HepG2 (cell line): ENCODE measurements around the gene DAD1. TPM values are rescaled to one million over a fixed set of nuclear protein-coding genes. Genes with fewer than 3 reads are reported as not detected.

ENCODE experiments used
- ATF7 ChIP-seq, 2 experiments: fragments of 450-650 bp in 1 of 2; sonication (generic) in 1 of 2; formaldehyde crosslinking in 1 of 2; IDR thresholded peaks; 2 replicates each; pipeline versions ENCODE4 v1.4.0 to v1.6.1; 2016 to 2020; ENCODE audit warnings: antibody characterized with exemption in 1 of 2, mild to moderate bottlenecking in 1 of 2, missing genetic modification reagents in 1 of 2
- E2F2 ChIP-seq: sonication (generic); formaldehyde crosslinking; IDR thresholded peaks from 2 replicates; pipeline ENCODE4 v1.4.0; 2020; ENCODE audit warnings: missing genetic modification reagents, borderline replicate concordance
- HIC2 ChIP-seq: sonication (generic); formaldehyde crosslinking; IDR thresholded peaks from 2 replicates; pipeline ENCODE4 v1.9.0; 2022; ENCODE audit warnings: low read depth, missing genetic modification reagents
- KAT2B ChIP-seq: fragments of 150-350 bp; IDR thresholded peaks from 2 replicates; pipeline ENCODE4 v1.6.1; 2014; ENCODE audit warnings: low read depth, low read length, borderline replicate concordance
- MED1 ChIP-seq: sonication (generic); formaldehyde crosslinking; IDR thresholded peaks from 2 replicates; pipeline ENCODE4 v1.4.0; 2020; ENCODE audit warnings: missing genetic modification reagents
- POLR2AphosphoS2 ChIP-seq: IDR thresholded peaks from 2 replicates; pipeline ENCODE4 v1.6.1; 2011; ENCODE audit warnings: low read depth, low read length, improper control_type of control experiment
- RARA ChIP-seq: IDR thresholded peaks from 2 replicates; pipeline ENCODE4 v1.6.1; 2016; ENCODE audit warnings: missing genetic modification reagents, missing compliant biosample characterization
- RFXANK ChIP-seq: IDR thresholded peaks from 2 replicates; pipeline ENCODE4 v1.6.1; 2016
- SALL1 ChIP-seq: sonication (generic); formaldehyde crosslinking; IDR thresholded peaks from 2 replicates; pipeline ENCODE4 v1.8.0; 2022; ENCODE audit warnings: mild to moderate bottlenecking, missing genetic modification reagents
- SNAPC4 ChIP-seq: sonication (generic); formaldehyde crosslinking; IDR thresholded peaks from 2 replicates; pipeline ENCODE4 v1.4.0; 2020; ENCODE audit warnings: mild to moderate bottlenecking, missing genetic modification reagents
- SRSF9 ChIP-seq: fragments of 200-400 bp; formaldehyde crosslinking; IDR thresholded peaks from 2 replicates; pipeline ENCODE4 v1.6.1; 2018; ENCODE audit warnings: borderline replicate concordance, mild to moderate bottlenecking, low read depth, low read length; ENCODE audit not compliant: insufficient read depth, poor library complexity, severe bottlenecking
- STAT5B ChIP-seq: sonication (generic); formaldehyde crosslinking; IDR thresholded peaks from 2 replicates; pipeline ENCODE4 v1.4.0; 2020; ENCODE audit warnings: missing genetic modification reagents
- TFDP2 ChIP-seq: sonication (generic); formaldehyde crosslinking; IDR thresholded peaks from 2 replicates; pipeline ENCODE4 v1.4.0; 2020; ENCODE audit warnings: missing genetic modification reagents
- USF2 ChIP-seq, 2 experiments: sonication (generic) in 1 of 2; formaldehyde crosslinking in 1 of 2; IDR thresholded peaks; 2 replicates each; pipeline versions ENCODE4 v1.5.1 to v1.6.1; 2011 to 2020; ENCODE audit warnings: borderline replicate concordance in 1 of 2, low read depth in 1 of 2, low read length in 1 of 2, mild to moderate bottlenecking in 1 of 2, missing genetic modification reagents in 1 of 2, moderate library complexity in 1 of 2
- ZBTB3 ChIP-seq: sonication (generic); formaldehyde crosslinking; IDR thresholded peaks from 2 replicates; pipeline ENCODE4 v1.4.0; 2020; ENCODE audit warnings: low read depth, mild to moderate bottlenecking, moderate library complexity, missing genetic modification reagents, borderline replicate concordance
- ZNF224 ChIP-seq: sonication (generic); formaldehyde crosslinking; IDR thresholded peaks from 2 replicates; pipeline ENCODE4 v1.5.0; 2020; ENCODE audit warnings: mild to moderate bottlenecking, missing genetic modification reagents
- ZNF776 ChIP-seq: sonication (generic); formaldehyde crosslinking; IDR thresholded peaks from 2 replicates; pipeline ENCODE4 v1.4.0; 2020; ENCODE audit warnings: mild to moderate bottlenecking, missing genetic modification reagents
- polyA plus RNA-seq, 8 experiments: library from polyadenylated mRNA; depleted of rRNA in 3 of 8; stranded (reverse) in 7 of 8; unstranded in 1 of 8; fragments of >200 nt; fragmentation: Illumina TruSeq in 4 of 8; extraction: Trizol in 4 of 8; gene quantifications; 2 replicates each; pipeline versions ENCODE4 v1.2.1 to v1.2.3, GENCODE V29; 2011 to 2016; ENCODE audit warnings: low read depth in 4 of 8, missing spikeins in 1 of 8, mixed read lengths in 1 of 8; ENCODE audit not compliant: insufficient read depth in 1 of 8
- total RNA-seq, 5 experiments: library from RNA; depleted of rRNA; stranded (reverse); fragments of >200 nt; fragmentation: Illumina TruSeq; extraction: Trizol; gene quantifications; 2 replicates each; pipeline ENCODE4 v1.2.3, GENCODE V29; 2016; ENCODE audit warnings: low read depth in 1 of 5

The DAD1 gene
- total and polyA plus RNA-seq, 2 of the 13 experiments (the other 11 are each of a cell fraction or from before 2014, with no cell fraction given): 558 to 626 TPM

- TF ChIP-seq SRSF9: no peak
- TF ChIP-seq ZBTB3 (CRISPR knock-in tag): no peak
- no peak for TF ChIP-seq USF2 (IDR thresholded peaks at IDR 0.05; ENCODE audit: low read depth, low read length)
- TF ChIP-seq USF2 (CRISPR knock-in tag; IDR thresholded peaks at IDR 0.05; ENCODE audit: borderline replicate concordance): no peak
- TF ChIP-seq SNAPC4 (CRISPR knock-in tag): no peak
- no peak for TF ChIP-seq RFXANK
- TF ChIP-seq ZNF776: 0 out of 2 replicates have a peak, but pooled peaks have one; percentile 11
- no peak for TF ChIP-seq RARA
- no peak for TF ChIP-seq KAT2B
- TF ChIP-seq STAT5B: no peak
- no peak for TF ChIP-seq TFDP2
- TF ChIP-seq ZNF224 (CRISPR knock-in tag): no peak
- TF ChIP-seq E2F2 (CRISPR knock-in tag): no peak
- peak; percentile 59; the same call in 1 of the 2 replicates for TF ChIP-seq SALL1 (CRISPR knock-in tag)
- TF ChIP-seq POLR2AphosphoS2: no peak
- TF ChIP-seq HIC2 (CRISPR knock-in tag): peak; percentile 65; the same call in 1 of the 2 replicates
- no peak for TF ChIP-seq ATF7 (IDR thresholded peaks at IDR 0.05)
- TF ChIP-seq ATF7 (CRISPR knock-in tag; IDR thresholded peaks at IDR 0.05): no peak
- no peak for TF ChIP-seq MED1 (CRISPR knock-in tag)
These were observed 30.7 kb downstream of the DAD1 start (continued) for GRCh38 chr14:22558221-22558913.
